ENCODE data around the gene ACTN4. TPM values are rescaled to one million over a fixed set of nuclear protein-coding genes. Genes with fewer than 3 reads are reported as not detected.
A peak's percentile ranks its signal among the peaks of the same experiment; 100 is the strongest.

The ACTN4 gene
- total and polyA plus RNA-seq, 2 donors (not counting 3 experiments of a cell fraction or from before 2014, with no cell fraction given), result 313 to 748 TPM

DNA sequence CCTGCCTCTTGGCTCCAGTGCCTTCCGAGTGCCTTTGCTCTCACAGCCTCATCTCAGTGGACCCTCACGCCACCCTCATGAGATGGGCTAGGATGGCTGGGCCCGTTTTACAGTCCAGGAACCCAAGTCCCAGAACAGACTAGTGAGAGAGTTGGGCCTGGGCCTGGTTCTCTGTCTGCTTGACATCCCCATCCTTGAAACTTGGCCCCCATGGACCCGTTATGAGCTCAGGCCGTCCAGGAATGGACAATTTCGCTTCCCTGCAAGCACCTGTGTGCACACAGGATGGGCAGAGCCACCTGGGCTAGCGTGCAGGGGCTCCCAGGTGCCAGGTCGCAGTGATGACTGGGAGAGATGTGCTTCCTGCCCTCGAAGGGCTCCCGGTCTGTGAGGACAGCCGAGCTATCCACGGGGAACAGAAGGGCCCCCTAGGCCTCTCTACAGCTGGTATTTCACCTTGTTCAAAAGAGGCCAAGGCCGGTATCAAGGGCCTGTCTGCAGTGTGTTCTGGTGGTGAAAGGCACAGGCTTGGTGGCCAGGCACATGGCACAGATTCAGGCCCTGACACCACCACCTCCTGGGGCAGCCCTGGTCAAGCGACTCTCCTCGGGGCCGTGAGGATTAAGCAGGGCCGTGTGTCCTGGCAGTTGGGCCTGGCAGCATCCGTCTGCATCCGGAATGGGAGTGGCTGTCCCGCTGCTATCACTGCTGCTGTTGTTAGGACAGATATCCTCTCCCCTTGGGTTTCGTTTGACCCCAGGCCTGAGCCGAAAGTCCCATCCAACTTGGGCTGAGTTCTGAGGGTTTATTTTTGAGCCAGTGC, 58.0 kb downstream of the ACTN4 start:
- ChIA-PET CTCF (interaction anchor here (0.9 to 2.0 kb wide), 3 partner anchors 71 to 182 kb away, joined by 3 to 9 read pairs (median 5); no protein-coding TSS in a partner anchor), POLR2A (interaction anchor here (0.6 to 2.1 kb wide), 2 partner anchors 57 to 78 kb away, joined by 3 to 10 read pairs; partner anchors contain the start of gene ACTN4)
- DNase-seq (ENCODE audit: low read depth, low spot score) (no peak), FAIRE-seq (peak; percentile 24)
- TF ChIP-seq FOS (IDR thresholded peaks at IDR 0.05; ENCODE audit: borderline replicate concordance, insufficient read depth, low read length), result no peak
- TF ChIP-seq JUN (IDR thresholded peaks at IDR 0.05; ENCODE audit: borderline replicate concordance, insufficient read depth, insufficient read length, low read depth), result no peak
- no peak for TF ChIP-seq GATA2 (IDR thresholded peaks at IDR 0.05; ENCODE audit: insufficient read depth, insufficient read length, low read depth, low read length)
- no peak for TF ChIP-seq POLR2A (IDR thresholded peaks at IDR 0.05; ENCODE audit: low read depth, low read length)
- no peak for TF ChIP-seq MYC (IDR thresholded peaks at IDR 0.05; ENCODE audit: low read depth, low read length)
- TF ChIP-seq, protein P1, sequence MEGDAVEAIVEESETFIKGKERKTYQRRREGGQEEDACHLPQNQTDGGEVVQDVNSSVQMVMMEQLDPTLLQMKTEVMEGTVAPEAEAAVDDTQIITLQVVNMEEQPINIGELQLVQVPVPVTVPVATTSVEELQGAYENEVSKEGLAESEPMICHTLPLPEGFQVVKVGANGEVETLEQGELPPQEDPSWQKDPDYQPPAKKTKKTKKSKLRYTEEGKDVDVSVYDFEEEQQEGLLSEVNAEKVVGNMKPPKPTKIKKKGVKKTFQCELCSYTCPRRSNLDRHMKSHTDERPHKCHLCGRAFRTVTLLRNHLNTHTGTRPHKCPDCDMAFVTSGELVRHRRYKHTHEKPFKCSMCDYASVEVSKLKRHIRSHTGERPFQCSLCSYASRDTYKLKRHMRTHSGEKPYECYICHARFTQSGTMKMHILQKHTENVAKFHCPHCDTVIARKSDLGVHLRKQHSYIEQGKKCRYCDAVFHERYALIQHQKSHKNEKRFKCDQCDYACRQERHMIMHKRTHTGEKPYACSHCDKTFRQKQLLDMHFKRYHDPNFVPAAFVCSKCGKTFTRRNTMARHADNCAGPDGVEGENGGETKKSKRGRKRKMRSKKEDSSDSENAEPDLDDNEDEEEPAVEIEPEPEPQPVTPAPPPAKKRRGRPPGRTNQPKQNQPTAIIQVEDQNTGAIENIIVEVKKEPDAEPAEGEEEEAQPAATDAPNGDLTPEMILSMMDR (IDR thresholded peaks at IDR 0.05; ENCODE audit: extremely low read depth in 1 of 2, insufficient read depth in 1 of 2, low read depth in 1 of 2, low read length in 2 of 2), result no peak
- no peak for TF ChIP-seq POLR2AphosphoS5 (IDR thresholded peaks at IDR 0.05; ENCODE audit: insufficient read depth, low read depth, low read length)
- no peak for TF ChIP-seq EZH2 (IDR thresholded peaks at IDR 0.05; ENCODE audit: borderline replicate concordance, low read depth, low read length, severe bottlenecking)
- TF ChIP-seq, protein P2, sequence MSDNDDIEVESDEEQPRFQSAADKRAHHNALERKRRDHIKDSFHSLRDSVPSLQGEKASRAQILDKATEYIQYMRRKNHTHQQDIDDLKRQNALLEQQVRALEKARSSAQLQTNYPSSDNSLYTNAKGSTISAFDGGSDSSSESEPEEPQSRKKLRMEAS (IDR thresholded peaks at IDR 0.05; ENCODE audit: insufficient read depth, insufficient read length), result no peak
- Histone ChIP-seq H2AFZ (ENCODE audit: low read depth, low read length) (no peak overlapping the region), H3K4me1 (ENCODE audit: control insufficient read depth, extremely low read depth, insufficient read depth, low read length) (peaks cover 30% of the 10 kb centered on the region), H3K27ac (ENCODE audit: insufficient read depth, low read depth, low read length) (no peak overlapping the region), H3K36me3 (ENCODE audit: control insufficient read depth in 2 of 2, extremely low read depth in 1 of 2, insufficient read depth in 2 of 2, low read length in 2 of 2) (peaks cover 31 to 74% of the 10 kb centered on the region in 2 experiments), H3K9me3 (replicated peaks; ENCODE audit: control insufficient read depth, insufficient read depth, low read length) (no peaks in the 10 kb centered on the region), H4K20me1 (replicated peaks; ENCODE audit: control insufficient read depth, extremely low read depth, insufficient read depth, low read length) (no peaks in the 10 kb centered on the region), H3K4me3 (replicated peaks in 1 of 3; ENCODE audit: insufficient read depth in 1 of 3, low read depth in 1 of 3, low read length in 3 of 3) (no peak overlapping the region), H3K9me1 (replicated peaks; ENCODE audit: control insufficient read depth, extremely low read depth, insufficient read depth, low read length) (no peaks in the 10 kb centered on the region), H3K4me2 (ENCODE audit: insufficient read depth, low read length) (no peak overlapping the region), H3K27me3 (ENCODE audit: control insufficient read depth in 2 of 2, insufficient read depth in 2 of 2, low read length in 2 of 2) (no peaks in the 10 kb centered on the region), H3K79me2 (ENCODE audit: control insufficient read depth, insufficient read depth, low read length) (peaks cover 34% of the 10 kb centered on the region), H3K9ac (replicated peaks; ENCODE audit: extremely low read depth, insufficient read depth, low read length) (no peak overlapping the region)
- dilution Hi-C loops (cut with MboI; ENCODE audit: extremely low pct_ligation_motif_present, low sequenced_read_pairs) (no loop called here), intact Hi-C loops (cut with micrococcal nuclease) (loop anchor here (2.0 to 10.0 kb wide), 3 partner anchors 13 to 301 kb away; partner anchors contain the start of gene FAM98C)
- BruUV-seq (replicated peaks), result no TSS peak
